HEK293 (cell line): ENCODE results near the gene EVPLL.
"Not testable (repeated sequence)": the region's sequence is repeated elsewhere in the genome, so short reads cannot be mapped to it uniquely, and the experiment has no call there.

Experiments used
- CTCF ChIP-seq: fragments of 450-650 bp; formaldehyde crosslinking; IDR thresholded peaks from 2 replicates; pipeline ENCODE4 v1.5.1; 2016; ENCODE audit warnings: missing biosample characterization, missing genetic modification characterization
- ZNF121 ChIP-seq: fragments of 450-650 bp; formaldehyde crosslinking; IDR thresholded peaks from 2 replicates; pipeline ENCODE4 v1.5.1; 2016; ENCODE audit warnings: missing biosample characterization, missing genetic modification characterization
- ZNF280D ChIP-seq: fragments of 450-650 bp; formaldehyde crosslinking; IDR thresholded peaks from 2 replicates; pipeline ENCODE4 v1.5.1; 2016; ENCODE audit warnings: missing biosample characterization, missing genetic modification characterization

DNA sequence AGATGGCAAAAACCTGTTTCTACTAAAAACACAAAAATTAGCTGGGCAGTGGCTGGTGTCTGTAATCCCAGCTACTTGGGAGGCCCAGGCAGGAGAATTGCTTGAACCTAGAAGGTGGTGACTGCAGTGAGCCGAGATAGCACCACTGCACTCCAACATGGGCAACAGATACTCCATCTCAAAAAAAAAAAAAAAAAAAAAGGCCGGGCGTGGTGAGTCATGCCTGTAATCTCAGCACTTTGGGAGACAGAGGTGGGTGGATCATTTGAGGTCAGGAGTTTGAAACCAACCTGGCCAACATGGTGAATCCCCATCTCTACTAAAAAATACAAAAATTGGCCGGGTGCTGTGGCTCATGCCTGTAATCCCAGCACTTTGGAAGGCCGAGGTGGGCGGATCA, 4.4 kb upstream of the EVPLL start:
- not testable (repeated sequence) for TF ChIP-seq CTCF, ZNF121, ZNF280D (tag by site-specific recombination)
